ES-I3 (cell line): Measurements from ENCODE around the gene HABP4.

Experiments used
- H3K36me3 ChIP-seq: 2 replicates; pipeline ENCODE4 v1.6.1; 2013; ENCODE audit warnings: mild to moderate bottlenecking, low read length, control low read depth, moderate library complexity; ENCODE audit not compliant: insufficient read depth
- H3K4me1 ChIP-seq: 2 replicates; pipeline ENCODE4 v1.6.1; 2013; ENCODE audit warnings: mild to moderate bottlenecking, control low read depth, low read length; ENCODE audit not compliant: insufficient read depth
- H3K9ac ChIP-seq: 2 replicates; pipeline ENCODE4 v1.6.1; 2013; ENCODE audit warnings: low read depth, mild to moderate bottlenecking, low read length, moderate library complexity
- H3K9me3 ChIP-seq: 2 replicates; pipeline ENCODE4 v1.6.1; 2013; ENCODE audit warnings: mild to moderate bottlenecking, low read length, moderate library complexity; ENCODE audit not compliant: control insufficient read depth, insufficient read depth

The HABP4 gene

GRCh38 chr9:96519787-96520186, 69.8 kb downstream of the HABP4 start:
- H3K4me1 ChIP-seq, result no peaks in the 10 kb centered on the region
- no peaks in the 10 kb centered on the region; the same call in 1 of the 2 replicates for H3K9me3 ChIP-seq
- no peaks in the 10 kb centered on the region; the same call in none of the 2 replicates for H3K36me3 ChIP-seq
- H3K9ac ChIP-seq, result no peak overlapping the region

- no peaks in the 10 kb centered on the region; the same call in none of the 2 replicates for H3K36me3 ChIP-seq
- no peaks in the 10 kb centered on the region for H3K4me1 ChIP-seq
- H3K9me3 ChIP-seq, result no peaks in the 10 kb centered on the region; the same call in 1 of the 2 replicates
- no peak overlapping the region for H3K9ac ChIP-seq
These were observed 72.4 kb downstream of the HABP4 start for GRCh38 chr9:96522366-96522765.

GRCh38 chr9:96523374-96523773, 73.4 kb downstream of the HABP4 start:
- Histone ChIP-seq H3K9ac (no peak overlapping the region), H3K36me3 (no peaks in the 10 kb centered on the region; the same call in none of the 2 replicates), H3K4me1 (no peaks in the 10 kb centered on the region), H3K9me3 (no peaks in the 10 kb centered on the region; the same call in 1 of the 2 replicates)

- Histone ChIP-seq H3K4me1 (no peaks in the 10 kb centered on the region), H3K9ac (no peak overlapping the region), H3K36me3 (no peaks in the 10 kb centered on the region; the same call in none of the 2 replicates), H3K9me3 (no peaks in the 10 kb centered on the region; the same call in 1 of the 2 replicates)
These were observed 74.1 kb downstream of the HABP4 start for GRCh38 chr9:96524045-96524444.

GRCh38 chr9:96524764-96525163, 74.8 kb downstream of the HABP4 start:
- H3K9me3 ChIP-seq, result no peaks in the 10 kb centered on the region; the same call in 1 of the 2 replicates
- H3K36me3 ChIP-seq, result no peaks in the 10 kb centered on the region; the same call in none of the 2 replicates
- H3K9ac ChIP-seq, result no peak overlapping the region
- no peaks in the 10 kb centered on the region for H3K4me1 ChIP-seq

- H3K4me1 ChIP-seq, result no peaks in the 10 kb centered on the region
- no peak overlapping the region for H3K9ac ChIP-seq
- peaks cover 3% of the 10 kb centered on the region; the same call in 1 of the 2 replicates for H3K9me3 ChIP-seq
- H3K36me3 ChIP-seq, result no peaks in the 10 kb centered on the region; the same call in 1 of the 2 replicates
These were observed 82.2 kb downstream of the HABP4 start for GRCh38 chr9:96532173-96532572.

GRCh38 chr9:96540106-96540505, 90.1 kb downstream of the HABP4 start:
- H3K9me3 ChIP-seq, result no peaks in the 10 kb centered on the region
- no peaks in the 10 kb centered on the region for H3K36me3 ChIP-seq
- H3K4me1 ChIP-seq, result no peaks in the 10 kb centered on the region
- H3K9ac ChIP-seq, result no peak overlapping the region
